Gastroesophageal sphincter (tissue), 3 donors: ENCODE results near the gene FSHB.

Source experiments
- CTCF ChIP-seq, 4 experiments: fragments of 200-600 bp in 2 of 4; fragments of 450-650 bp in 2 of 4; sonication (generic) in 1 of 4; IDR thresholded peaks; one replicate each; pipeline ENCODE4 v1.5.1; 2017 to 2019; ENCODE audit warnings: antibody characterized with exemption in 4 of 4, mild to moderate bottlenecking in 2 of 4, moderate library complexity in 2 of 4
- EP300 ChIP-seq: sonication (generic); formaldehyde crosslinking; IDR thresholded peaks from one replicate; pipeline ENCODE4 v1.6.1; 2017; ENCODE audit warnings: antibody characterized with exemption, mild to moderate bottlenecking
- POLR2A ChIP-seq, 2 donors: fragments of 450-650 bp; IDR thresholded peaks; one replicate each; pipeline ENCODE4 v1.6.1; 2017; ENCODE audit warnings: antibody characterized with exemption in 2 of 2, mild to moderate bottlenecking in 2 of 2, moderate library complexity in 1 of 2
- POLR2AphosphoS5 ChIP-seq: sonication (generic); formaldehyde crosslinking; IDR thresholded peaks from one replicate; pipeline ENCODE4 v1.6.1; 2017; ENCODE audit warnings: antibody characterized with exemption

- TF ChIP-seq CTCF (IDR thresholded peaks at IDR 0.05), result no peak
- TF ChIP-seq POLR2A (IDR thresholded peaks at IDR 0.05), result no peak
- no peak for TF ChIP-seq EP300
- TF ChIP-seq POLR2AphosphoS5, result peak; percentile 49
Observed at GRCh38 chr11:30270671-30271070, 39.9 kb downstream of the FSHB start.
